Muscle layer of duodenum (tissue), 2 donors: Measurements from ENCODE around the gene TACSTD2.
"Not testable (repeated sequence)": the region's sequence is repeated elsewhere in the genome, so short reads cannot be mapped to it uniquely, and the experiment has no call there.

Source experiments
- H3K27ac ChIP-seq: one replicate; pipeline ENCODE4 v1.7.0; 2013; ENCODE audit warnings: mild to moderate bottlenecking, low read length
- H3K27me3 ChIP-seq: one replicate; pipeline ENCODE4 v1.7.0; 2013; ENCODE audit warnings: low read depth, mild to moderate bottlenecking, control low read depth, low read length
- H3K36me3 ChIP-seq, 2 donors: one replicate each; pipeline ENCODE4 v1.7.0; 2013; ENCODE audit warnings: low read length in 2 of 2, control low read depth in 1 of 2, mild to moderate bottlenecking in 1 of 2; ENCODE audit not compliant: insufficient read depth in 2 of 2, control insufficient read depth in 1 of 2
- H3K4me1 ChIP-seq, 2 donors: one replicate each; pipeline ENCODE4 v1.7.0; 2013; ENCODE audit warnings: low read length in 2 of 2, mild to moderate bottlenecking in 2 of 2, control low read depth in 1 of 2, moderate library complexity in 1 of 2; ENCODE audit not compliant: insufficient read depth in 2 of 2, control insufficient read depth in 1 of 2
- H3K4me3 ChIP-seq, 2 donors: one replicate each; pipeline ENCODE4 v1.7.0; 2013; ENCODE audit warnings: low read length in 2 of 2, low read depth in 1 of 2, mild to moderate bottlenecking in 1 of 2
- H3K9me3 ChIP-seq, 2 donors: one replicate each; pipeline ENCODE4 v1.7.0; 2013; ENCODE audit warnings: low read length in 2 of 2, control low read depth in 1 of 2, mild to moderate bottlenecking in 1 of 2; ENCODE audit not compliant: control insufficient read depth in 1 of 2
- donor health status: healthy.

Gene TACSTD2

GRCh38 chr1:58608297-58608696, 31.2 kb upstream of the TACSTD2 start:
- Histone ChIP-seq H3K27ac (no peak overlapping the region), H3K36me3 (no peaks in the 10 kb centered on the region), H3K9me3 (peaks cover 0 to 12% of the 10 kb centered on the region in 2 donors), H3K27me3 (no peaks in the 10 kb centered on the region), H3K4me3 (no peak overlapping the region), H3K4me1 (no peaks in the 10 kb centered on the region)

- no peaks in the 10 kb centered on the region for H3K27me3 ChIP-seq
- no peak overlapping the region for H3K4me3 ChIP-seq
- H3K9me3 ChIP-seq = peaks cover 0 to 9% of the 10 kb centered on the region in 2 donors
- H3K36me3 ChIP-seq = no peaks in the 10 kb centered on the region
- no peak overlapping the region for H3K27ac ChIP-seq
- H3K4me1 ChIP-seq = no peaks in the 10 kb centered on the region
Measured at GRCh38 chr1:58607391-58607790, 30.3 kb upstream of the TACSTD2 start.

GRCh38 chr1:58601921-58602320, 24.9 kb upstream of the TACSTD2 start:
- not testable (repeated sequence) for H3K4me1 ChIP-seq, H3K4me3 ChIP-seq, H3K9me3 ChIP-seq, H3K36me3 ChIP-seq, H3K27me3 ChIP-seq, H3K27ac ChIP-seq

- Histone ChIP-seq H3K4me1 (no peaks in the 10 kb centered on the region), H3K36me3 (no peaks in the 10 kb centered on the region), H3K27ac (no peak overlapping the region), H3K9me3 (no peaks in the 10 kb centered on the region), H3K4me3 (no peak overlapping the region), H3K27me3 (no peaks in the 10 kb centered on the region)
Measured at GRCh38 chr1:58597996-58598395, 20.9 kb upstream of the TACSTD2 start.

DNA sequence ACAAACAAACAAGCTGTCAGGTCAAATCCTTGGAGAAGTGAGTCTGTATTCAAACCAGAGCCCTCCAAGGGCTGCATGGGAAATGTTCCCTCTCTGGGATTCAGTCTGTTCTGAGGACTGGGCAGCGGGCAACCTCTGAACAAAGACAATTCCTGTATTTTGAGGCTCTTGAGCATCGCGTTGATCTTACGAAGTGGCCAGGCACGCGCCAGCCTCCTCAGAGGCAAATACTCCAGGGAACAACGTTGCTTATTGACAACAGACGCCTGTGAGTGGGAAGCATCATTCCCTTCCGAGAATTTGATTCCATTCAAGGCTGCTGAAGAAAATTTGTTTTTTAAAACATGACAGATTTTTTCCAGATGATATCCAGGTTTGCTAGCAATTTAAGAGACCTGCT, 20.0 kb upstream of the TACSTD2 start:
- Histone ChIP-seq H3K27ac (no peak overlapping the region), H3K9me3 (no peaks in the 10 kb centered on the region), H3K4me3 (no peak overlapping the region), H3K4me1 (peaks cover 0 to 8% of the 10 kb centered on the region in 2 donors), H3K36me3 (no peaks in the 10 kb centered on the region), H3K27me3 (no peaks in the 10 kb centered on the region)

DNA sequence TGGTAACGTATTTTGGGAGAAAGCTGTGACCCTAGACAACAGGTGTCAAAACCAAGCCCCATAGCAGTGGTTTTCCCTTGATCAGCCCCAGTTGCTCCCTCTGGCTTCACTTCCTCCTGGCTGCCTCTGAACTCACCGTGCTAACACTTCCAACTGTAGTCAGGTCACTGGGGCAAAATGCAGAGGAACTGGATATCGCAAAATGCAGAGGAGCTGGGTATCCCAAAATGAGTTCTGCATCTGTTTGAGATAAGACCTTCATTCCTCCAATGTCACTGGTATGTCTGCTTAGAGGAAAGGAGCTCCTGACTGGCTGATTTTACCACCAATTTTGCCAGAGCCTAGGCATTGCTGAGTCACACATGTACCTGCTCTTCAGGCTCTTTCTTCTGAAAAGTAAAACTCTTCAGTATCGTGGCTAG, 19.6 kb upstream of the TACSTD2 start:
- Histone ChIP-seq H3K36me3 (no peaks in the 10 kb centered on the region), H3K27me3 (no peaks in the 10 kb centered on the region)

GRCh38 chr1:58594546-58594945, 17.5 kb upstream of the TACSTD2 start:
- Histone ChIP-seq H3K4me3 (no peak overlapping the region), H3K4me1 (peaks cover 0 to 9% of the 10 kb centered on the region in 2 donors), H3K27me3 (no peaks in the 10 kb centered on the region), H3K36me3 (no peaks in the 10 kb centered on the region), H3K9me3 (no peaks in the 10 kb centered on the region), H3K27ac (no peak overlapping the region)

More for the DNA sequence above, 19.6 kb upstream of the TACSTD2 start:
- Histone ChIP-seq H3K9me3 (no peaks in the 10 kb centered on the region), H3K27ac (no peak overlapping the region), H3K4me1 (peaks cover 0 to 9% of the 10 kb centered on the region in 2 donors), H3K4me3 (no peak overlapping the region)

DNA sequence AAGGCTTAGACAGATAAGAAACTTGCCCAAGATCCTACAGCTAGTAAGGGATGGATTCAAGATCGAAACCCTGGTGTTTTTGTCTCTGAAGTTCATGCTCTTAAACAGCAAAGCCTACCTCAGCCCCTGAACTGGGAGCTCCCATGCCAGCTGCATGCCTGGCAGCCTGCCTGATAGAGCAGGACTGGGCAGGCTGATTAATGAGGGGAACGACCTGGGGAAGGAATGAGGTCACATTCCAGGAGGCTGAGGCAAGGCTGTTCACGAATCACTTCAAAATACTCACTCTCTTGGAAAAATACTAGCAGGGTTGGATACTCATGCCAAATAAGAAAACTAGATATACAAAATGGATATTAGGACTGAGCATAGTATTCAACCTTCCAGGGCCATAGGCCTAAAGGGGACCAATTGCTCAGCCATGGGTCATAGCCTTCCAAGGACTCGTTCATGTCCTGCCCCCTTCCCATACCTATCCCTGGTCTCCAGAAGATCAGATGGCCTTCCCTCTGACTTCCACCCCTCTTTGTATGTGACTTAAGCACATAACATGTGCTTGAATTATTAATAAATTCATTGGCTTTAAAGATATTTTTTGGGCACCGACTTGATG, 15.6 kb upstream of the TACSTD2 start:
- no peaks in the 10 kb centered on the region for H3K36me3 ChIP-seq
- H3K27ac ChIP-seq = no peak overlapping the region
- no peak overlapping the region for H3K4me3 ChIP-seq
- no peaks in the 10 kb centered on the region for H3K9me3 ChIP-seq
- no peaks in the 10 kb centered on the region for H3K27me3 ChIP-seq
- H3K4me1 ChIP-seq = peaks cover 0 to 9% of the 10 kb centered on the region in 2 donors

DNA sequence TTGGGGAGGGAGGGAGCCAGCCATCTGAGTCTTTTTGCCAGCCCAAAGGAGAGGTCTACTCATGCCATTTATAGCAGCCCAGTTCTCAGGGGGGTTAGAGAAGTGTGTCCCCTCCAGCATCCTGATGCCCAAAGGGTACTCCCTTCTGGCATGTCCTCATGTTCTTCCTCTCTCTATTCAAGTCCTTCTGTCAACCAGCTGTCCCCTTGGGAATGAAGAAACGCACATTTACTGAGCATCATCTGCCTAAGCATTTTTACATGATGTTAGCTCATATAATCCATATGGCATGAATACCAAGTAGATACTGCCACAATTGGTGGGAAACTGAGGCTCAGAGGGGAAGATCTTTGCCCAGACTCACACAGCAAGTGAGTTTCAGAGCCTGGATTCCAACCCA, 14.8 kb upstream of the TACSTD2 start:
- Histone ChIP-seq H3K9me3 (no peaks in the 10 kb centered on the region), H3K4me3 (no peak overlapping the region), H3K27me3 (no peaks in the 10 kb centered on the region), H3K36me3 (no peaks in the 10 kb centered on the region), H3K4me1 (peaks cover 0 to 9% of the 10 kb centered on the region in 2 donors), H3K27ac (no peak overlapping the region)

- Histone ChIP-seq H3K27me3 (no peaks in the 10 kb centered on the region), H3K4me3 (no peak overlapping the region), H3K4me1 (peaks cover 0 to 12% of the 10 kb centered on the region in 2 donors), H3K27ac (no peak overlapping the region), H3K36me3 (no peaks in the 10 kb centered on the region), H3K9me3 (no peaks in the 10 kb centered on the region)
Measured at GRCh38 chr1:58590019-58590418, 13.0 kb upstream of the TACSTD2 start.

GRCh38 chr1:58588396-58588795, 11.3 kb upstream of the TACSTD2 start:
- H3K36me3 ChIP-seq = no peaks in the 10 kb centered on the region

DNA sequence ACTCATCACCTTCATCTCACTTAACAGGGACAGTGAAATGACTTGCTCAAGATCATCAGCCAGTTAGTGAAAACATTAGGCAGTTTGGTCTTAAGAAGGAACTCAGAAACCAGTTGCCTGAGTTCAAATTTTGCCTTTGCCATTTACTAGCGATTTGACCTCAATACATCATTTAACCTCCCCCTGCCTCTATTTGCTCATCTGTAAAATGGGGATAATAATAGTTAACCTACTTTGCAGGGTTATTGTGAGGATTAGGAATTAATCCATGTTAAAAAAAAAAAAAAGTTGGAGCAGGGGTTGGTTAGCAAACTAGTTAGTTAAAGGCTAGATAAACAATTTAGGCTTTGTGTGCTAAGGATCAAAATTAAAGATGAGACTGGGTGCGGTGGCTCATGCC, 10.6 kb upstream of the TACSTD2 start:
- no peak overlapping the region for H3K27ac ChIP-seq
- no peak overlapping the region for H3K4me3 ChIP-seq
- H3K36me3 ChIP-seq = no peaks in the 10 kb centered on the region

More at GRCh38 chr1:58588396-58588795, 11.3 kb upstream of the TACSTD2 start:
- Histone ChIP-seq H3K27me3 (no peaks in the 10 kb centered on the region), H3K4me3 (no peak overlapping the region), H3K9me3 (no peaks in the 10 kb centered on the region), H3K4me1 (peaks cover 4 to 20% of the 10 kb centered on the region in 2 donors), H3K27ac (no peak overlapping the region)

More for the DNA sequence above, 10.6 kb upstream of the TACSTD2 start:
- Histone ChIP-seq H3K4me1 (peaks cover 4 to 19% of the 10 kb centered on the region in 2 donors), H3K9me3 (no peaks in the 10 kb centered on the region), H3K27me3 (no peaks in the 10 kb centered on the region)
